ENCODE results near the gene TIMM29.
"Not testable (repeated sequence)": the region's sequence is repeated elsewhere in the genome, so short reads cannot be mapped to it uniquely, and the experiment has no call there.

Gene TIMM29

GRCh38 chr19:10924597-10924996 is 4.0 kb upstream of the TIMM29 start:
- H3K9me3 ChIP-seq (replicated peaks; ENCODE audit: low read length): no peaks in the 10 kb centered on the region
- peaks cover 36% of the 10 kb centered on the region for H3K36me3 ChIP-seq (ENCODE audit: insufficient read depth, low read length)
- H3K27me3 ChIP-seq (ENCODE audit: control insufficient read depth, insufficient read depth, low read length): no peaks in the 10 kb centered on the region
- H3K9ac ChIP-seq (ENCODE audit: low read depth, low read length): no peak overlapping the region
- H3K4me2 ChIP-seq (ENCODE audit: low read length): no peak overlapping the region
- peaks cover 16% of the 10 kb centered on the region for H3K4me1 ChIP-seq (ENCODE audit: control insufficient read depth, insufficient read depth, low read length)
- no peak overlapping the region for H3K4me3 ChIP-seq (ENCODE audit: low read length)

DNA sequence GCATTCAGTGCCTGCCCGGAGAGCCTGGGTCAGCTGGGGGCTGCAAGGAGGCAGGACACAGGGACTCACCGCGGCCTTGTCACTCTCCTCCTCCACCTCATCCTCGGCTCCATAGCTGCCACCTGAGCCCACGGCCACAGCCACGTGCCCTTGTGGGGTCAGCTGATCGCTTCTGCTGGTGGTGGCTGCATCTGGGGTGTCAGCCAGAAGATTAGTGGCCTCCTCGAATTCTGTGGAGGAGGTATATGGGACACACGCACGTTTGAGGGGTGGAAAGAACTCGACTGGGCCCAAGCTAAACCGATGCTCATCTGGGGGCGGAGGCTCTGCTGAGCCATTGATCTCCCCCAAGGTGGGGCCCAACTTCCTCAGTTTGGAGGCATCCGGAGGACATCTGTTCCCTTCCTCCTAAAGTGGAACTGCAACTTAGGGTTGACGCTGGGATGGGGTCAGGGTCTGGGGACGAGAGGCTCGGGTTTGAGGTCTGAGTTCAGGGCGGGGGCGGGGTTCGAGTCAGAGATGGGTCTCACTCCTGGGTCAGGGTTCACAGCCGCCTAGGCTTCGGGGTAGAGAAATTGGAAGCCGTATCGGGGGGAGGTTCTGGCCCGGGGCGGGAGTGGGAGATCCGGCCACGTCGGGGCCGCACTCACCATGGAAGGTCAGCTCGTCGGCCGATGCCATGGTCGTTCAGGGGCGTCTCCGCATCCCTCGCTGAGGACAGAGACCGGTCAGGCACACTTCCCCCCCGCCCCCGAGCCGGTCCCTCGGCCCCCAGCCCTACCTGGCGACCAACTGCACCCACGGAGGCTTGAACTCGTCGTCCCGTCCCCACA is 665 bp upstream of the TIMM29 start:
- H3K36me3 ChIP-seq (ENCODE audit: insufficient read depth, low read length): peaks cover 26% of the 10 kb centered on the region
- no peaks in the 10 kb centered on the region for H3K9me3 ChIP-seq (replicated peaks; ENCODE audit: low read length)
- H3K4me2 ChIP-seq (ENCODE audit: low read length): peak overlapping the region; percentile 100
- peaks cover 20% of the 10 kb centered on the region for H3K4me1 ChIP-seq (ENCODE audit: control insufficient read depth, insufficient read depth, low read length)
- no peaks in the 10 kb centered on the region for H3K27me3 ChIP-seq (ENCODE audit: control insufficient read depth, insufficient read depth, low read length)
- peak overlapping the region; percentile 98 for H3K4me3 ChIP-seq (ENCODE audit: low read length)
- H3K9ac ChIP-seq (ENCODE audit: low read depth, low read length): peak overlapping the region; percentile 89

- peak overlapping the region; percentile 88 for H3K4me2 ChIP-seq (ENCODE audit: low read length)
- no peaks in the 10 kb centered on the region for H3K9me3 ChIP-seq (replicated peaks; ENCODE audit: low read length)
- peaks cover 14% of the 10 kb centered on the region for H3K36me3 ChIP-seq (ENCODE audit: insufficient read depth, low read length)
- no peaks in the 10 kb centered on the region for H3K27me3 ChIP-seq (ENCODE audit: control insufficient read depth, insufficient read depth, low read length)
- peaks cover 20% of the 10 kb centered on the region for H3K4me1 ChIP-seq (ENCODE audit: control insufficient read depth, insufficient read depth, low read length)
- peak overlapping the region; percentile 98 for H3K4me3 ChIP-seq (ENCODE audit: low read length)
- peak overlapping the region; percentile 89 for H3K9ac ChIP-seq (ENCODE audit: low read depth, low read length)
These were observed 787 bp downstream of the TIMM29 start for GRCh38 chr19:10929402-10929794.

DNA sequence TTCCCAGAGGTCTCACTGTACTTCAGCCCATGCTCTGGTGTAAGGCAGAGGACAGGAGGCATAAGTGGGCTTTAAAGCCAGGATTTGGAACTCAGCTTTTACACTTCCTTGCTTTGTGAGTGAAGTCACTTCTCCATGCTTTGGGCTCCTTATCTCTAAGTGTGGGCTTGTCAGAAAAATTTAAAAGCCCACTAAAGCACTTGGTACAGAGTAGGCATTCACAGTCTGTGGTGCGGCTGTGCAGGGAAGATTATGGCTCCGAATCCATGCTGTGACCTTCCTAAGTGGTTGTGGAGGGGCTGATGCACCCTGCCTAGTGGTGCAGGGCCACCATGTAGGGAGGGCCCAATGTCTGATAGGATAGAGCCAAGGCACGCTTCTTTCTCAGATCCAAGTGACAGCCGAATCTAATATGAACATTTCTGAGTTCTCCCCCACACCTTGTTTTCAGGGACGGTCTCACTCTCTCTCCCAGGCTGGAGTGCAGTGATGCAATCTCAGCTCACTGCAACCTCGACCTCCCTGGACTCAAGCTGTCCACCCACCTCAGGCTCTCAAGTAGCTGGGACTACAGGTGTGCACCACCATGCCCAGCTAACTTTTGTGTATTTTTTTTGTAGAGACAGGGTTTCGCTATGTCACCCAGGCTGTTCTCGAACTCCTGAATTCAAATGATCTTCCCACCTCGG is 6.9 kb downstream of the TIMM29 start:
- Histone ChIP-seq H3K4me3 (ENCODE audit: low read length) (no peak overlapping the region), H3K36me3 (ENCODE audit: insufficient read depth, low read length) (peaks cover 7% of the 10 kb centered on the region), H3K9ac (ENCODE audit: low read depth, low read length) (no peak overlapping the region), H3K4me2 (ENCODE audit: low read length) (no peak overlapping the region), H3K4me1 (ENCODE audit: control insufficient read depth, insufficient read depth, low read length) (no peaks in the 10 kb centered on the region), H3K9me3 (replicated peaks; ENCODE audit: low read length) (no peaks in the 10 kb centered on the region), H3K27me3 (ENCODE audit: control insufficient read depth, insufficient read depth, low read length) (no peaks in the 10 kb centered on the region)

DNA sequence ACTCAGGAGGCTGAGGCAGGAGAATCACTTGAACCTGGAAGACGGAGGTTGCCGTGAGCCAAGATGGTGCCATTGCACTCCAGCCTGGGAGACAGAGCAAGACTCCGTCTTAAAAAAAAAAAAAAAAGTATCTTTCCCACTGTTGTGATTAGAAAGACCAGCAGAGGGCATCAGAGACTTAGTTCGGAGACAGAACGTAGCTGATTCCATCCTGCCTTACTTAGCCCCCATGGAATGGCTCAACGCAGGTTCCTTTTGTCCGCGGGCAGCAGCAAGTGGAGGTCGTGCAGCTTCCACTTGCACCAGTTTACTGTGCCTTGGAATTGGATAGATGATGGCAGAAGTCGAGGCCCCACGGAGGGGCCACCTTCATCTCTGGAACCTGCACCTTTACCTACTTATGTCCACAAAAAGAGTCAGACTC is 8.1 kb downstream of the TIMM29 start:
- peak overlapping the region; percentile 40 for H3K4me2 ChIP-seq (ENCODE audit: low read length)
- no peaks in the 10 kb centered on the region for H3K27me3 ChIP-seq (ENCODE audit: control insufficient read depth, insufficient read depth, low read length)
- no peak overlapping the region for H3K9ac ChIP-seq (ENCODE audit: low read depth, low read length)
- H3K4me3 ChIP-seq (ENCODE audit: low read length): no peak overlapping the region
- H3K4me1 ChIP-seq (ENCODE audit: control insufficient read depth, insufficient read depth, low read length): no peaks in the 10 kb centered on the region
- no peaks in the 10 kb centered on the region for H3K9me3 ChIP-seq (replicated peaks; ENCODE audit: low read length)
- peaks cover 3% of the 10 kb centered on the region for H3K36me3 ChIP-seq (ENCODE audit: insufficient read depth, low read length)

DNA sequence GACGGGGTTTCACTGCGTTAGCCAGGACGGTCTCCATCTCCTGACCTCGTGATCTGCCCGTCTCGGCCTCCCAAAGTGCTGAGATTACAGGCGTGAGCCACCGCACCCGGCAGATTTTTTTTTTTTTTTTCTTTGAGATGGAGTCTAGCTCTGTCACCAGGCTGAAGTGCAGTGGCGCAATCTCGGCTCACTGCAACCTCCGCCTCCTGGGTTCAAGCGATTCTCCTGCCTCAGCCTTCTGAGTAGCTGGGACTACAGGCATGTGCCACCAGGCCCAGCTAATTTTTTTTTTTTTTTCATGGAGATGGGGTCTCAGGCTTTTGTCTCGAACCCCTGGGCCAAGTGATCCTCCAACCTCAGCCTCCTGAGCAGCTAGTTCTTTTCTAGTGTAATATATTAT is 13.0 kb downstream of the TIMM29 start:
- H3K9ac ChIP-seq (ENCODE audit: low read depth, low read length); H3K4me2 ChIP-seq (ENCODE audit: low read length); H3K27me3 ChIP-seq (ENCODE audit: control insufficient read depth, insufficient read depth, low read length); H3K4me3 ChIP-seq (ENCODE audit: low read length); H3K9me3 ChIP-seq (replicated peaks; ENCODE audit: low read length); H3K4me1 ChIP-seq (ENCODE audit: control insufficient read depth, insufficient read depth, low read length); H3K36me3 ChIP-seq (ENCODE audit: insufficient read depth, low read length): not testable (repeated sequence)

GRCh38 chr19:10943412-10943811 is 14.8 kb downstream of the TIMM29 start:
- not testable (repeated sequence) for H3K4me2 ChIP-seq (ENCODE audit: low read length); H3K4me3 ChIP-seq (ENCODE audit: low read length); H3K27me3 ChIP-seq (ENCODE audit: control insufficient read depth, insufficient read depth, low read length); H3K4me1 ChIP-seq (ENCODE audit: control insufficient read depth, insufficient read depth, low read length); H3K9ac ChIP-seq (ENCODE audit: low read depth, low read length); H3K9me3 ChIP-seq (replicated peaks; ENCODE audit: low read length); H3K36me3 ChIP-seq (ENCODE audit: insufficient read depth, low read length)

DNA sequence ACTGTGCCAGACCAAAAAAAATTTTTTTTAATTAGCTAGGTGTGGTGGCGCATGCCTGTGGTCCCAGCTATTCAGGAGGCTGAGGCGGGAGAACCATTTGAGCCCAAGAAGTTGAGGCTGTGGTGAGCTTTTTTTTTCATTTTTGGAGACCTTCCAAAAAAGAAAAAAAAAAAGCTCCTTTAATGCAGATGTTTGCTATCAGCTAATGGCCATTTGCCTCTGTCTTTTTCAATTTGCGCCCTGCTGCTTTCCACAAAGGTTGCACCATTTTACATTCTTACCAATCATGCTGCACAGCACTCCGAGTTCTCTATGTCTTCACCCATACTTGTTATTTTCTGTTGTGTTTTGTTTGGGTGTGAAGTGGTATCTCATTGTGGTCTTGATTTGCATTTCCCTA is 16.7 kb downstream of the TIMM29 start:
- no peak overlapping the region for H3K9ac ChIP-seq (ENCODE audit: low read depth, low read length)
- H3K4me1 ChIP-seq (ENCODE audit: control insufficient read depth, insufficient read depth, low read length): peaks cover 9% of the 10 kb centered on the region
- no peak overlapping the region for H3K4me2 ChIP-seq (ENCODE audit: low read length)
- no peaks in the 10 kb centered on the region for H3K9me3 ChIP-seq (replicated peaks; ENCODE audit: low read length)
- H3K27me3 ChIP-seq (ENCODE audit: control insufficient read depth, insufficient read depth, low read length): no peaks in the 10 kb centered on the region
- no peaks in the 10 kb centered on the region for H3K36me3 ChIP-seq (ENCODE audit: insufficient read depth, low read length)
- no peak overlapping the region for H3K4me3 ChIP-seq (ENCODE audit: low read length)

DNA sequence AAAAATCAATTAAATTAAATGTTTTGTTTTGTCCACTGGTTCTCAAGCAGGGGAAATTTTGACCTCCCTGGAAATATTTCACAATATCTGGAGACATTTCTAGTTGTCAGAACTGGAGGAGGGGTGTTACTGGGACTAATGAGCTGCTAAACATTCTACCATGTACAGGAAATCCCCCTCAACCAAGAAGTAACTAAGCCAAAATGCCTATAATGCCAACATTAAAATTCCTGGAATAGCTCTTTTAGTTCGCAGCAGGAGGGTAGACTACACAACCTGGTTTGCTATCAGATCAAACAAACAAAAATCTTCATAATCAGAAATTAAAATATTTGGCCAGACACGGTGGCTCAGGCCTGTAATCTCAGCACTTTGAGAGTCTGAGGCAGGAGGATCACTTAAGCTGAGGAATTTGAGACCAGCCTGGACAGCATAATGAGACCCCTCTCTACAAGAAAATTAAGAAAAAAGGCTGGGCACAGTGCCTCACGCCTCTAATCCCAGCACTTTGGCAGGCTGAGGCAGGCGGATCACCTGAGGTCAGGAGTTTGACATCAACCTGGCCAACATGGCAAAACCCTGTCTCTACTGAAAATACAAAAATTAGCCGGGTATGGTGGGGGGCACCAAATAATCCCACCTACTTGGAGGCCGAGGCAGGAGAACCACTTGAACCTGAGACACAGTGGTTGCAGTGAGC is 18.5 kb downstream of the TIMM29 start:
- no peak overlapping the region for H3K9ac ChIP-seq (ENCODE audit: low read depth, low read length)
- no peaks in the 10 kb centered on the region for H3K27me3 ChIP-seq (ENCODE audit: control insufficient read depth, insufficient read depth, low read length)
- peaks cover 9% of the 10 kb centered on the region for H3K4me1 ChIP-seq (ENCODE audit: control insufficient read depth, insufficient read depth, low read length)
- H3K36me3 ChIP-seq (ENCODE audit: insufficient read depth, low read length): no peaks in the 10 kb centered on the region
- H3K4me3 ChIP-seq (ENCODE audit: low read length): no peak overlapping the region
- no peaks in the 10 kb centered on the region for H3K9me3 ChIP-seq (replicated peaks; ENCODE audit: low read length)
- H3K4me2 ChIP-seq (ENCODE audit: low read length): no peak overlapping the region

DNA sequence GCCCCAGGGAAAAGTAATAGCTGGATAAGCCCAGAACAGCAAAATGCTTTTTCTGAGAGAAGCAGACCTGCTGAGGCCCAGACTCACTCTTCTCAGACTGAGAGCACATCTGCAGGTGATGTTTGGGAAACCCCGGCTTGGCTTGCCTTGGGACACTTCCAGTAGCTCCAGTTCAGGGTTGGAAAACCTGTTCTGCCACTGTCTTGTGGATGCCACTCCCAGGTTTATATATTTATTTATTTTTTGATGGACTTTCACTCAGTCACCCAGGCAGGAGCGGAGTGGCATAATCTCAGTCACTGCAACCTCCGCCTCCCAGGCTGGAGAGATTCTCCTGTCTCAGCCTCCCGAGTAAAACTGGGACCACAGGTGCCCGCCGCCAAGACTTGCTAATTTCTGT is 24.2 kb downstream of the TIMM29 start:
- peaks cover 8% of the 10 kb centered on the region for H3K4me1 ChIP-seq (ENCODE audit: control insufficient read depth, insufficient read depth, low read length)
- H3K9me3 ChIP-seq (replicated peaks; ENCODE audit: low read length): no peaks in the 10 kb centered on the region
- no peaks in the 10 kb centered on the region for H3K36me3 ChIP-seq (ENCODE audit: insufficient read depth, low read length)
- H3K4me3 ChIP-seq (ENCODE audit: low read length): no peak overlapping the region
- no peak overlapping the region for H3K4me2 ChIP-seq (ENCODE audit: low read length)
- no peak overlapping the region for H3K9ac ChIP-seq (ENCODE audit: low read depth, low read length)
- H3K27me3 ChIP-seq (ENCODE audit: control insufficient read depth, insufficient read depth, low read length): no peaks in the 10 kb centered on the region

DNA sequence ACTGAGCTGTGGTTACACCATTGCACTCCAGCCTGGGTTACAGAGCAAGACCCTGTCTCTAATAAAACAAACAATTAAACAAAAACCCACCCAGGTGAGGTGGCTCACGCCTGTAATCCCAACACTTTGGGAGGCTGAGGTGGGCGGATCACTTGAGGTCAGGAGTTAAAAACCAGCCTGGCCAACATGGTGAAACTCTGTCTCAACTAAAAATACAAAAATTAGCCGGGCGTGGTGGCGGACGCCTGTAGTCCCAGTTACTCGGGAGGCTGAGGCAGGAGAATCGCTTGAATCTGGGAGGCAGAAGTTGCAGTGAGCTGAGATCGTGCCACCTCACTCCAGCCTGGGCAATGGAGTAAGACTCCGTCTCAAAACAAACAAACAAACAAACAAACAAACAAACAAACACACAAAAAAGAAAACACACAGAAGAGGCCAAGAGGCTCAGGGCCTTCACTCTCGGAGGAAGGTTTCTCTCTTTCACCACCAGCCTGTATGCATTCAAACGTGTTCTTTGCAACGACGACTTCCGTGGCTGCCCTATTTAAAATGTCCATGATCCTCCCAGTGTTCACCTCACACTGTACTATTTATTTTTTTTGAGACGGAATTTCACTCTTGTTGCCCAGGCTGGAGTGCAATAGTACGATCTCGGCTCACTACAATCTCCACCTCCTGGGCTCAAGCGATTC is 30.8 kb downstream of the TIMM29 start:
- not testable (repeated sequence) for H3K27me3 ChIP-seq (ENCODE audit: control insufficient read depth, insufficient read depth, low read length); H3K9me3 ChIP-seq (replicated peaks; ENCODE audit: low read length); H3K36me3 ChIP-seq (ENCODE audit: insufficient read depth, low read length)
- Histone ChIP-seq H3K4me3 (ENCODE audit: low read length) (peak overlapping the region; percentile 98), H3K9ac (ENCODE audit: low read depth, low read length) (peak overlapping the region; percentile 98), H3K4me1 (ENCODE audit: control insufficient read depth, insufficient read depth, low read length) (peaks cover 23% of the 10 kb centered on the region), H3K4me2 (ENCODE audit: low read length) (peak overlapping the region; percentile 98)

Measured in skeletal muscle satellite cell (primary cell).